ENCODE measurements around the gene SLC30A3. TPM values are rescaled to one million over a fixed set of nuclear protein-coding genes. Genes with fewer than 3 reads are reported as not detected.
A peak's percentile ranks its signal among the peaks of the same experiment; 100 is the strongest.
"Not testable (repeated sequence)": the region's sequence is repeated elsewhere in the genome, so short reads cannot be mapped to it uniquely, and the experiment has no call there.

SLC30A3 gene
- polyA plus RNA-seq, 1 donor, result 0.57 TPM

DNA sequence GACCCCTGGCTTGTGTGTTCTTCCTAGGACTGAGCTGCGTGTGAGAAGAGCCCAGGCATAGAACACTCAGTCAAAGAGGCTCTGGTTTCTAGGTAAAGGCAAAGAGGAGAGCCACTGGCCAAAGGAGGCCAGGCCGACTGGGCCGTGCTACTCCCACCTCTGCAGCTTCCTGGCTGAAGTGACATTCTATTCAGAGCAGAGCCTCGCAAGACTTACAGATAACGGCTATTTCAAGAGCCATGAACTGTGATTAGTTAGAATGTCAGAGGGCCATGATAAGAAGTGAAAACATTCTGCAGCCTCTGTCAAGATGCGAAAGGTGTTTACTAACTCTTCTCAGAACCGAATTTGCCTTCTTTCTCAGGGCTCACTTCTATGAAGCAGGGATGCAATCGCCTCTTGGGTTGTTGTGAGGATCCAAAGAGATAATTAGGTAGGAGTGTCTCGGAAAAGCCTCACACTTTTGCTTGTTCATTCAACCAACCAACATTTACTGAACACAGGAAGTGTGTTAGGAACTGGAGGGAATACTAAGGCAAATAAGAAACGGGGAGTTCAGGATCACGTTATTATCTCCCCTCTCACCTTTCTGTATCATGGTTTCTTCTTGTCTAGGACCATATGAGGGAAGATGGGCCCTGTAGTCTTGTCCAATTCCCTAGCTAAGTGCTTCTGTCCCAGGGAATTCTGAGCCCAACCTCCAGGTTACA lies 8.9 kb upstream of the SLC30A3 start:
- Histone ChIP-seq H3K27me3 (ENCODE audit: control insufficient read depth, insufficient read depth, low read length) (peaks cover 51% of the 10 kb centered on the region), H3K4me1 (ENCODE audit: control insufficient read depth, insufficient read depth, low read length) (no peaks in the 10 kb centered on the region)
- no CpG with 5 or more reads among the region's 11 CpGs for WGBS (ENCODE audit: insufficient coverage, low lambda C conversion rate)

GRCh38 chr2:27270670-27271069 lies 7.8 kb upstream of the SLC30A3 start:
- no peaks in the 10 kb centered on the region for H3K36me3 ChIP-seq (ENCODE audit: control insufficient read depth, insufficient read depth, low read length)
- H3K9me3 ChIP-seq (ENCODE audit: control insufficient read depth, low read depth, low read length), result no peaks in the 10 kb centered on the region
- H3K27me3 ChIP-seq (ENCODE audit: control insufficient read depth, insufficient read depth, low read length), result peaks cover 56% of the 10 kb centered on the region
- H3K27ac ChIP-seq (ENCODE audit: low read length), result no peak overlapping the region
- DNase-seq, result no peak
- H3K4me3 ChIP-seq (ENCODE audit: low read length), result no peak overlapping the region
- H3K4me1 ChIP-seq (ENCODE audit: control insufficient read depth, insufficient read depth, low read length), result no peaks in the 10 kb centered on the region
- no CpG with 5 or more reads among the region's 2 CpGs for WGBS (ENCODE audit: insufficient coverage, low lambda C conversion rate)

More for the DNA sequence above, 8.9 kb upstream of the SLC30A3 start:
- Histone ChIP-seq H3K4me3 (ENCODE audit: low read length) (no peak overlapping the region), H3K27ac (ENCODE audit: low read length) (no peak overlapping the region), H3K9me3 (ENCODE audit: control insufficient read depth, low read depth, low read length) (no peaks in the 10 kb centered on the region), H3K36me3 (ENCODE audit: control insufficient read depth, insufficient read depth, low read length) (no peaks in the 10 kb centered on the region)
- no peak for DNase-seq

DNA sequence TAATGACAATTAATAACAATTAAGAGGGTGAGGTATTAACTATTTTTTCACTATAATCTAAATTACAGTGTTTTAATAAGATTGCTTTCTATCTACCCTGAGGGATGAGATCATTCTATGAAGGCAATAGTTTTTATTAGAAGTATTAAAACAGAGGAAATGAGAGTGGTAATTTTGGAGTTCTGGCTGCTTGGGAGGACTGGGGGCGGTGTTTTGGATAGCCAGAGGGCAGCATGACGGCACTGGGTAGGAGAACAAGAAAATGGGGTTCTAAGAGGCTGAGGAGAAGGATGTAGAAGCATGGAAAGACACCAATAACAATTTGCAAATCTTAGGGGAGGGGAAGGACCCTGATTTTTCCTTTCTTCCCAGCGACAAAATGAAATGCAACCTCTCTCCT lies 7.3 kb upstream of the SLC30A3 start:
- WGBS (ENCODE audit: insufficient coverage, low lambda C conversion rate), result 100% methylated on average over 1 of the region's 3 CpGs
- DNase-seq, result no peak

GRCh38 chr2:27268296-27268695 lies 5.4 kb upstream of the SLC30A3 start:
- peaks cover 71% of the 10 kb centered on the region for H3K27me3 ChIP-seq (ENCODE audit: control insufficient read depth, insufficient read depth, low read length)
- H3K4me1 ChIP-seq (ENCODE audit: control insufficient read depth, insufficient read depth, low read length), result peaks cover 11% of the 10 kb centered on the region
- DNase-seq; H3K27ac ChIP-seq (ENCODE audit: low read length); H3K36me3 ChIP-seq (ENCODE audit: control insufficient read depth, insufficient read depth, low read length); H3K4me3 ChIP-seq (ENCODE audit: low read length); H3K9me3 ChIP-seq (ENCODE audit: control insufficient read depth, low read depth, low read length): not testable (repeated sequence)
- no CpG with 5 or more reads among the region's 13 CpGs for WGBS (ENCODE audit: insufficient coverage, low lambda C conversion rate)

More for the DNA sequence above, 7.3 kb upstream of the SLC30A3 start:
- no peaks in the 10 kb centered on the region for H3K9me3 ChIP-seq (ENCODE audit: control insufficient read depth, low read depth, low read length)
- H3K36me3 ChIP-seq (ENCODE audit: control insufficient read depth, insufficient read depth, low read length), result no peaks in the 10 kb centered on the region
- no peak overlapping the region for H3K4me3 ChIP-seq (ENCODE audit: low read length)
- peaks cover 58% of the 10 kb centered on the region for H3K27me3 ChIP-seq (ENCODE audit: control insufficient read depth, insufficient read depth, low read length)
- no peak overlapping the region for H3K27ac ChIP-seq (ENCODE audit: low read length)
- no peaks in the 10 kb centered on the region for H3K4me1 ChIP-seq (ENCODE audit: control insufficient read depth, insufficient read depth, low read length)

GRCh38 chr2:27265536-27265870 lies 2.7 kb upstream of the SLC30A3 start:
- Histone ChIP-seq H3K9me3 (ENCODE audit: control insufficient read depth, low read depth, low read length) (peaks cover 4% of the 10 kb centered on the region), H3K36me3 (ENCODE audit: control insufficient read depth, insufficient read depth, low read length) (no peaks in the 10 kb centered on the region), H3K4me1 (ENCODE audit: control insufficient read depth, insufficient read depth, low read length) (peaks cover 14% of the 10 kb centered on the region), H3K27me3 (ENCODE audit: control insufficient read depth, insufficient read depth, low read length) (peaks cover 75% of the 10 kb centered on the region), H3K27ac (ENCODE audit: low read length) (no peak overlapping the region), H3K4me3 (ENCODE audit: low read length) (no peak overlapping the region)
- DNase-seq, result no peak

DNA sequence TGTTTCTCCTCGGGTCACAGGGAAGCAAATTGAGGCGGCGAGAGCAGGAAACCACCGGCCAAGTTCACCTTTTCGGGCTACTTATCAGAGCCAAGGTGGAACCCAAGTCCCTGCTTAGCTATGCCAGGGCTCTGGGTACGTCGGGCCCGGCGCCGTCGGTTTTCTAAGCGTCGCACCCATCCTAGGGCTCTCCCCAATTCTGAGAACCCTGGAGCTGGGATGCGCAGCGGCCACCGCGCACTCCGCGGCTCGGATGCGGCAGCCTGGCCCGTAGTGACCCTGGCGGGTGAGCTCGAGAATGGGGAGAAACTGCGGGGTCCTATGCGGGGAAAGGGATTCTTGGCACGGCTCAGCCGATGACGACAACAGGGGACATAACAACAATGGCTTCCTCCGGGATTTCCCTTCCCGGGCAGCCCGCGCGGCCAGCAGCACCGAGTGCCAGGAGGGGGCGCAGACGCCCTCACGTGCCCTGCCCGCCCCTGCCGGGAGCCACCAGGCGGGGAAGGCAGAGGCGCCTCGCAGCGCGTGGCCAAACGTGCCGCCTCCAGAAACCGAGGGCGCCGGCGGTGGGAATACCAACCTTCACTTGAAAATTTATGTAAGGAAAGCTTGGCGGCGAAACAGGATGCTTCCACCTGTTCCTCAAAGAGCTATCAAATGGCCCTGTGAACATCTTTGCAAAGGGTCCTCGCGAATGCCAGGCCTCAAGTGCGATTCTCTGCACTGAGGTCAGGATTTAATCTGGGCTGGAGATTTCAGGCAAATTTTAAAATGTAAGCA lies 2.1 kb upstream of the SLC30A3 start:
- peak overlapping the region; percentile 30 for H3K4me3 ChIP-seq (ENCODE audit: low read length)
- DNase-seq, result peak; percentile 50 to 66
- no CpG with 5 or more reads among the region's 56 CpGs for WGBS (ENCODE audit: insufficient coverage, low lambda C conversion rate)
- H3K27ac ChIP-seq (ENCODE audit: low read length), result no peak overlapping the region
- peaks cover 4% of the 10 kb centered on the region for H3K9me3 ChIP-seq (ENCODE audit: control insufficient read depth, low read depth, low read length)
- peaks cover 14% of the 10 kb centered on the region for H3K4me1 ChIP-seq (ENCODE audit: control insufficient read depth, insufficient read depth, low read length)
- peaks cover 77% of the 10 kb centered on the region for H3K27me3 ChIP-seq (ENCODE audit: control insufficient read depth, insufficient read depth, low read length)
- no peaks in the 10 kb centered on the region for H3K36me3 ChIP-seq (ENCODE audit: control insufficient read depth, insufficient read depth, low read length)

DNA sequence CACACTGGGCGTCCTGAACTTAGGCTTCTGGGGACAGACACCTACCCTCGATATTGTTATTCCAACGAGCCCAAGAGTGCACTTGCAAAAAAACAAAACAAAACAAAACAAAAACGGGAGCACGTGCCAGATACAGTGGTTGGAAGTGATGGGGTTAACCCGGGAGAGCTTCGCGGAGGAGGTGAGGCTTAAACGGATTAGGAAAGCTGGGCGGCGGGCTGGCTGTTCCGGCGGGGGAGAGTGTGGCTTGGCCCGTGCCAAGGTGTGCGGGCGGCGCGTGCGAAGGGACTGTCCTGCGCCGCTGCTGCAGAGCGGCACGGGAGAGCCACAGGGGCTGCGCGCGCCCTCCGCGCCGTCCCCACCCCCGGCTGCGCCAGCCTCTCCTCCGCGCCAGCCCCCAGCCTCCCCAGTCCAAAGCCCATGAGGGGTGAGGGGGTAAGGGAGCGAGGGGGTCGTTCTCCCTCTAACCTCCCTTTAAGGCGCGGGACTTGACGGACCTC lies 1.5 kb upstream of the SLC30A3 start:
- H3K9me3 ChIP-seq (ENCODE audit: control insufficient read depth, low read depth, low read length), result peaks cover 4% of the 10 kb centered on the region
- H3K4me3 ChIP-seq (ENCODE audit: low read length), result peak overlapping the region; percentile 30
- WGBS (ENCODE audit: insufficient coverage, low lambda C conversion rate), result no CpG with 5 or more reads among the region's 38 CpGs
- peaks cover 14% of the 10 kb centered on the region for H3K4me1 ChIP-seq (ENCODE audit: control insufficient read depth, insufficient read depth, low read length)
- no peak overlapping the region for H3K27ac ChIP-seq (ENCODE audit: low read length)
- no peaks in the 10 kb centered on the region for H3K36me3 ChIP-seq (ENCODE audit: control insufficient read depth, insufficient read depth, low read length)
- H3K27me3 ChIP-seq (ENCODE audit: control insufficient read depth, insufficient read depth, low read length), result peaks cover 80% of the 10 kb centered on the region
- peak in 1 of 2 donors; percentile 6 for DNase-seq

GRCh38 chr2:27263287-27264252 lies 723 bp upstream of the SLC30A3 start:
- H3K4me3 ChIP-seq (ENCODE audit: low read length), result no peak overlapping the region
- WGBS (ENCODE audit: insufficient coverage, low lambda C conversion rate), result 0% methylated on average over 3 of the region's 46 CpGs
- DNase-seq, result peak in 1 of 2 donors; percentile 15
- peaks cover 82% of the 10 kb centered on the region for H3K27me3 ChIP-seq (ENCODE audit: control insufficient read depth, insufficient read depth, low read length)
- peaks cover 14% of the 10 kb centered on the region for H3K4me1 ChIP-seq (ENCODE audit: control insufficient read depth, insufficient read depth, low read length)
- H3K27ac ChIP-seq (ENCODE audit: low read length), result no peak overlapping the region
- no peaks in the 10 kb centered on the region for H3K36me3 ChIP-seq (ENCODE audit: control insufficient read depth, insufficient read depth, low read length)
- H3K9me3 ChIP-seq (ENCODE audit: control insufficient read depth, low read depth, low read length), result peaks cover 4% of the 10 kb centered on the region

- Histone ChIP-seq H3K27ac (ENCODE audit: low read length) (no peak overlapping the region), H3K4me3 (ENCODE audit: low read length) (no peak overlapping the region), H3K9me3 (ENCODE audit: control insufficient read depth, low read depth, low read length) (peaks cover 4% of the 10 kb centered on the region), H3K27me3 (ENCODE audit: control insufficient read depth, insufficient read depth, low read length) (peaks cover 88% of the 10 kb centered on the region), H3K36me3 (ENCODE audit: control insufficient read depth, insufficient read depth, low read length) (no peaks in the 10 kb centered on the region), H3K4me1 (ENCODE audit: control insufficient read depth, insufficient read depth, low read length) (peaks cover 14% of the 10 kb centered on the region)
- WGBS (ENCODE audit: insufficient coverage, low lambda C conversion rate), result no CpG with 5 or more reads among the region's 40 CpGs
- no peak for DNase-seq
Measured at GRCh38 chr2:27261926-27262298, 935 bp downstream of the SLC30A3 start.

All from large intestine (tissue), 3 donors.